Retinal pigment epithelial cell (primary cell): ENCODE results near the gene CTNNAL1.

Source experiments
- DNase-seq: peaks from one replicate; pipeline ENCODE4 v3.0.0-alpha.2; 2010; ENCODE audit warnings: low read depth
- H3K4me3 ChIP-seq: 2 replicates; pipeline ENCODE4 v1.5.1; 2011; ENCODE audit warnings: mild to moderate bottlenecking, low read length, control low read depth, moderate library complexity
- TF ChIP-seq, protein P1 (sequence below): conservative IDR thresholded peaks from 2 replicates; pipeline ENCODE4 v1.5.1; 2011; ENCODE audit warnings: low read depth, low read length, control low read depth, inconsistent platforms

CTNNAL1 gene

DNA sequence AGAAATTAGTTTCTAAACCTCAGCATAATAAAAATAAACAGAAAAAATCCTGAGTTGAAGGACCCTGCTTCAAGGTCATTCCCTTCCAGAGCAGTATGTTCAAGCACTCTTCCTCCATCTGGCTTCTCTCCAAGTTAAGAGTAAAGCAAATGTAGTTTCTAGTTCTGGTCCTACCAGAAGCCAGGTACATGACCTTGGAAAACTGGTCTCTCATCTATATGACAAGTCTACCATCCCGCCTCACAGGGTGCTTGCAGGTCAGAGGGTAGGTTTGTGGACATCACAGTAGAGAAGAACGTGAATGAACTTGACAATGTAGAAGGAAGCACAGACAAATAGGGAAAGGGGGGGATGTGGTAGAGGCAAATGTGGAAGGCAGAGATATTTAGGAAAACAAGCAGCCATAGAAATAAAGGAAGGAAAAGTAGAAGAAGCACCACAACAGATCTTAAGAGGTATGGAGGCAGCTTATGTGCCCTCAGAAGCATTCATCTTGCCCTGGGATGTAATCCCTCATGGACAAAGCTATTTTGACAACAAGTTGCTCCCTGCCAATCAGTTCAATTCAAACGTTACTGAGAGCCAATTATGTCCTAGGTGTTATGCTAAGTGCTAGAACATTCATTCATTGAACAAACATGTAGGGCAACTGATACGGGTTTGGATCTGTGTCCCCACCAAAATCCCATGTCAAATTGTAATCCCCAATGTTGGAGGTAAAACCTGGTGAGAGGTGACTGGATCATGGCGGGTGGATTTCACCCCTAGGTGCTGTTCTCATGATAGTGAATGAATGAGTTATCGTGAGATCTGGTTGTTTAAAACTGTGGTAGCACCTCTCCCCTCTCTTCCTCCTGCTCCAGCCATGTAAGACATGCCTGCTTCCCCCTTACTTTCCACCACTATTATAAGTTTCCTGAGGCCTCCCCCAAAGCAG is 23.7 kb upstream of the CTNNAL1 start:
- TF ChIP-seq, protein P1, sequence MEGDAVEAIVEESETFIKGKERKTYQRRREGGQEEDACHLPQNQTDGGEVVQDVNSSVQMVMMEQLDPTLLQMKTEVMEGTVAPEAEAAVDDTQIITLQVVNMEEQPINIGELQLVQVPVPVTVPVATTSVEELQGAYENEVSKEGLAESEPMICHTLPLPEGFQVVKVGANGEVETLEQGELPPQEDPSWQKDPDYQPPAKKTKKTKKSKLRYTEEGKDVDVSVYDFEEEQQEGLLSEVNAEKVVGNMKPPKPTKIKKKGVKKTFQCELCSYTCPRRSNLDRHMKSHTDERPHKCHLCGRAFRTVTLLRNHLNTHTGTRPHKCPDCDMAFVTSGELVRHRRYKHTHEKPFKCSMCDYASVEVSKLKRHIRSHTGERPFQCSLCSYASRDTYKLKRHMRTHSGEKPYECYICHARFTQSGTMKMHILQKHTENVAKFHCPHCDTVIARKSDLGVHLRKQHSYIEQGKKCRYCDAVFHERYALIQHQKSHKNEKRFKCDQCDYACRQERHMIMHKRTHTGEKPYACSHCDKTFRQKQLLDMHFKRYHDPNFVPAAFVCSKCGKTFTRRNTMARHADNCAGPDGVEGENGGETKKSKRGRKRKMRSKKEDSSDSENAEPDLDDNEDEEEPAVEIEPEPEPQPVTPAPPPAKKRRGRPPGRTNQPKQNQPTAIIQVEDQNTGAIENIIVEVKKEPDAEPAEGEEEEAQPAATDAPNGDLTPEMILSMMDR, result no peak
- no peak overlapping the region for H3K4me3 ChIP-seq
- no peak for DNase-seq

DNA sequence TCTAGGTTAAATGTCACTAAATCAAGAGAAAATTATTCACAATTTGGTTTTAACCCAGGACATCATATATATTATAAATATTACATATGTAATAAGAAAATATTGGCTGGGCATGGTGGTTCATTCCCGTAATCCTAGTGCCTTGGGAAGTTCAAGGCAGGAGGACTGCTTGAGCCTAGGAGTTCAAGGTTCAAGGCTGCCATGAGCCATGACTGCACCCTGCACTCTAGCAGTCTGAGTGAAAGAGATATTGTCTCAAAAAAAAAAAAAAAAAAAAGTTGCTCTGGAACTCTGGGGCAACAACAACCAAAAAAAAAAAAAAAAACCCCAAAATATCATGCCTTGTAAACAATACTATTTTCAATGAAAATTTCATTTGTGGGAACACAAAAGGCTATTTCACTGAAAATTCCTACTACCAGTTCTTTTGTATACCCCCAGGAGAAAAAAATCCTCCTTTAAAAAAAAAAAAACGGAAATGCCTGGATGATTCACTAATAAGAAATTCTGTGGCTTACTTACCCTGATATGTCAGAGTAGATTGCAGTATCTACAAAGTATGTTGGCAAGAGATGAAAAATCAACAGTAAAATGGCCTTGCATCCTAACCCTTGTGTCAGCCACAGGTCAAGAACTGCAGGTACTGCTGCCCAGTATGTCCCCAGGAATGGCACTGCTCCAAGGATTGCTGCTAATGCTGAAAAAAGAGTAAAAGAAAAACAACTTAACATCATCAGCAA is 22.6 kb upstream of the CTNNAL1 start:
- peak; percentile 78 for DNase-seq
- TF ChIP-seq, protein P1, result no peak
- no peak overlapping the region for H3K4me3 ChIP-seq

DNA sequence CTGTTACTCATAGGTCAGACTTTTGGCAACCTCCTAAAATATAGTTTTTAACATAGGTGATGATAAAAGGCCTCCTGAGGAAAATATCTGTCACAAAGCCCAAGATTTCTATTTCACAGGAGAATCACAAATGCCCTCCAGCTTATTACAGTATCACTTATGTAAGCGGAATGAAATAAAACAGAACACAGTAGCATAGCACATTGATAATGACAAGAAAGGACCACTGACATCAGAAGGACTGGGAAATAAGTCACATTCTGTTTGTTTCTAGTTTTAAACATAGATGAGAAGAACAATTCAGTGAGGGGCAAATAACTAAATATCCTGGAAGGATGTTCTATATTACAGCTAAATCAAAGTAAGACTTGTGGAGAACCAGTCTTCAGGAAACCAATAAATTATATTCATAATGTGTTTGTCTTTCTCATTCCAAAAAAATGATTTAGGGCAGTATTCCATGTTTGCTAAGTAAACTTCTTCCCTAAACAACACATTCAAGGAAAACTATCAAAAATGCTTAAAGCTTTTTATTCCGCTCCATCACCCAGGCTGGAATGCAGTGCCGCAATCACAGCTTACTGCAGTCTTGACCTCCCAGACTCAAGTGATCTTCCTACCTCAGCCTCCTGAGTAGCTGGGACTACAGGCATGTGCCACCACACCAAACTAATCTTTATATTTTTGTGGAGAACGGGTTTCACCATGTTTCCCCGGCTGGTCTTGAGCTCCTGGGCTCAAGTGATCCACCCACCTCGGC is 20.8 kb upstream of the CTNNAL1 start:
- TF ChIP-seq, protein P1, result no peak
- no peak overlapping the region for H3K4me3 ChIP-seq
- peak; percentile 62 for DNase-seq

GRCh38 chr9:109031241-109031640 is 17.9 kb upstream of the CTNNAL1 start:
- DNase-seq, result no peak
- TF ChIP-seq, protein P1, result no peak

GRCh38 chr9:109030426-109030825 is 17.1 kb upstream of the CTNNAL1 start:
- no peak overlapping the region for H3K4me3 ChIP-seq
- DNase-seq, result no peak
- TF ChIP-seq, protein P1, result no peak

More at GRCh38 chr9:109031241-109031640, 17.9 kb upstream of the CTNNAL1 start:
- no peak overlapping the region for H3K4me3 ChIP-seq

DNA sequence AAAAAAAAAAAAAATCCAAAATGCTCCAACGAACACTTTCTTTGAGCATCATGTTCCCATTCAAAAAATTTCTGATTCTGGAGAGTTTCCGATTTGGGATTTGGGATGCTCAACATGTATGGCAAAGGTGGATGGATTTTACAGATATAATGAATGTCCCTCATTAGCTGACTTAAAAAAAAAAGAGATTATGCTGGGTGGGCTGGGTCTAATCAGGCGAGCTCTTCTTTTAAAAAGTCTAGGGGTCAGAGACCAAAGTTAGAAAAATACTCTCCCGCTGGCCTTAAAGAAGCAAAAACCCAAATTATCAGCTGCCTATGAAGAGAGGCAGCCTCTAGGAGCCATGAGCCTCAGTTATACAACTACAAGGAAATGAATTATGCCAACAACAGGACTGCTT is 15.2 kb upstream of the CTNNAL1 start:
- TF ChIP-seq, protein P1, result no peak
- H3K4me3 ChIP-seq, result no peak overlapping the region
- DNase-seq, result no peak
